Retinal pigment epithelial cell (primary cell): Measurements from ENCODE around the gene HPCAL1.

ENCODE experiments used
- DNase-seq: peaks from one replicate; pipeline ENCODE4 v3.0.0-alpha.2; 2010; ENCODE audit warnings: low read depth
- H3K4me3 ChIP-seq: 2 replicates; pipeline ENCODE4 v1.5.1; 2011; ENCODE audit warnings: mild to moderate bottlenecking, low read length, control low read depth, moderate library complexity
- TF ChIP-seq, protein P1 (sequence below): conservative IDR thresholded peaks from 2 replicates; pipeline ENCODE4 v1.5.1; 2011; ENCODE audit warnings: low read depth, low read length, control low read depth, inconsistent platforms

HPCAL1 gene

DNA sequence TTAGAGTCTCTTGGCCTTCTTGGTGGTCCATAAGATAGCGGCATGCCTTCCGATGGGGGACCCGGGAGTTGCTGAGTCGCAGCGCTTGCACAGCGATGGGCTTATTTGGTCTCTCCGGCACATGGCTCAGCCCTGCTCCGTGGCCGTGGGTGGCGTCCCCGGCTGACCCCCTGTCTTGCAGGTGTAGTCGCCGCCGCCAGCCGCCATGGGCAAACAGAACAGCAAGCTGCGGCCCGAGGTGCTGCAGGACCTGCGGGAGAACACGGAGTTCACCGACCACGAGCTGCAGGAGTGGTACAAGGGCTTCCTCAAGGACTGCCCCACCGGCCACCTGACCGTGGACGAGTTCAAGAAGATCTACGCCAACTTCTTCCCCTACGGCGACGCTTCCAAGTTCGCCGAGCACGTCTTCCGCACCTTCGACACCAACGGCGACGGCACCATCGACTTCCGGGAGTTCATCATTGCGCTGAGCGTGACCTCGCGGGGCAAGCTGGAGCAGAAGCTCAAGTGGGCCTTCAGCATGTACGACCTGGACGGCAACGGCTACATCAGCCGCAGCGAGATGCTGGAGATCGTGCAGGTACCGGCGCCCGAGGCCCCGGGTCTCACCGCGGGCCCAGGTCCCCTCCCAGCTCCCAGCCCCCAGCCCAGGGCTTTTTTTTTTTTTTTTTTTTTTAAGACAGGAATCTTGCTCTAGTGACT, 117.0 kb downstream of the HPCAL1 start:
- no peak for DNase-seq
- H3K4me3 ChIP-seq: no peak overlapping the region
- TF ChIP-seq, protein P1, sequence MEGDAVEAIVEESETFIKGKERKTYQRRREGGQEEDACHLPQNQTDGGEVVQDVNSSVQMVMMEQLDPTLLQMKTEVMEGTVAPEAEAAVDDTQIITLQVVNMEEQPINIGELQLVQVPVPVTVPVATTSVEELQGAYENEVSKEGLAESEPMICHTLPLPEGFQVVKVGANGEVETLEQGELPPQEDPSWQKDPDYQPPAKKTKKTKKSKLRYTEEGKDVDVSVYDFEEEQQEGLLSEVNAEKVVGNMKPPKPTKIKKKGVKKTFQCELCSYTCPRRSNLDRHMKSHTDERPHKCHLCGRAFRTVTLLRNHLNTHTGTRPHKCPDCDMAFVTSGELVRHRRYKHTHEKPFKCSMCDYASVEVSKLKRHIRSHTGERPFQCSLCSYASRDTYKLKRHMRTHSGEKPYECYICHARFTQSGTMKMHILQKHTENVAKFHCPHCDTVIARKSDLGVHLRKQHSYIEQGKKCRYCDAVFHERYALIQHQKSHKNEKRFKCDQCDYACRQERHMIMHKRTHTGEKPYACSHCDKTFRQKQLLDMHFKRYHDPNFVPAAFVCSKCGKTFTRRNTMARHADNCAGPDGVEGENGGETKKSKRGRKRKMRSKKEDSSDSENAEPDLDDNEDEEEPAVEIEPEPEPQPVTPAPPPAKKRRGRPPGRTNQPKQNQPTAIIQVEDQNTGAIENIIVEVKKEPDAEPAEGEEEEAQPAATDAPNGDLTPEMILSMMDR: no peak

- no peak overlapping the region for H3K4me3 ChIP-seq
- TF ChIP-seq, protein P1: no peak
Observed at GRCh38 chr2:10422251-10422650, 119.5 kb downstream of the HPCAL1 start.

DNA sequence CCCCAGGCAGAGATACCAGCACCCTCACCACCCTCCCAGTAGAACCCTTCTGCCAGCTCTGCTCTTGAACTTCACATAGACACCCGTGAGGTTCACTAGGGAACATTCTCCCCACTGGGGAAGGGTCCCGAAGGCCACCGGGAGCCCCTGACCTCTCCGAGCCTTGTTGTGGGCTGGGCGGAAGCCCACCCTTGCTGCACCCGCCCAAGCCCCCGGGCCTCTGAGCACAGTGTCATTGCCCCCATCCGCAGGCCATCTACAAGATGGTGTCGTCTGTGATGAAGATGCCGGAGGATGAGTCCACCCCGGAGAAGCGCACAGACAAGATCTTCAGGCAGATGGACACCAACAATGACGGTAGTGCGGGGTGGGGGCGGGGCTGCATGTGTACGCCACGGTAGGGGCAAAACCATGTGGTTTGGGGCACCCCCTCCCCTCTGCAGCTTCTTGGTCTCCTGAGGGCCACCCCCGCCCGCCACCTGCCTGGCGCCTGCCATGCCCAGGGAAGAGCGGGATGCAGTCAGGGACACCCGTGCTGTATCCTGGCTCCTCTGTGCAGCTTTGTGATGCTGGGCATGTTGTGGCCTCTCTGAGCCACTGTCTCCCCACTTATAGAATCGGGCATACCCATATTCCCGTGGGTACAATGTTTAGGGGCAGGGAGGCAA, 120.2 kb downstream of the HPCAL1 start:
- no peak overlapping the region for H3K4me3 ChIP-seq
- DNase-seq: no peak
- TF ChIP-seq, protein P1: no peak

More at GRCh38 chr2:10422251-10422650, 119.5 kb downstream of the HPCAL1 start:
- DNase-seq: no peak

GRCh38 chr2:10423400-10423774, 120.7 kb downstream of the HPCAL1 start:
- TF ChIP-seq, protein P1: no peak
- no peak overlapping the region for H3K4me3 ChIP-seq
- DNase-seq: no peak

GRCh38 chr2:10424051-10424450, 121.3 kb downstream of the HPCAL1 start:
- no peak overlapping the region for H3K4me3 ChIP-seq
- TF ChIP-seq, protein P1: no peak
- peak; percentile 84 for DNase-seq

DNA sequence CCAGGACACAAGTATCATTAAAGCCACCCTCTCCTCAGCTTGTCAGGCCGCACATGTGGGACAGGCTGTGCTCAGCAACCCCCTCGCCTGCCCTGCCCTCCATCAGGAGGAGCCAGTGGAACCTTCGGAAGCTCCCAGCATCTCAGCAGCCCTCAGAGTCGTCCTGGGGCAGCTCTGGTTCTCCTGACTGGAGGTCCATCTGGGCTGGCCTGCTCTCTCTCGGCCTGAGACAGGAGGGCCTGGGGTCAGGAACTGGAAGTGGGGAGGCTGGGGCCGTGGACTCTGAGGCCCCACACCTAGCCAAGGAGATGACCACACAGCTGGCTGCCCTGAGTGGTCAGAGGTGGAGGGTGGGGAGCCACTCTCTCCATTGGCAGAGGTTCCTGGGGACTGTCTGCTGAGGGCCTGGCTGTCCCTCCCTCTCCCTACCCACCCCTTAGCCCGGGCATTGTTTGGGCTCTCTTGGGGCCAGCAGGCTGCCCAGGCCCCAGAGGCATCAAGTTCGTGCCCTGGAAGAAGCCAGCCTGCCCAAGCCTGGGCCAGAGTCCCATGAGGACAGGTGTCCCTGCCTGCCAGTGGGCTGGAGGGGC, 122.3 kb downstream of the HPCAL1 start:
- TF ChIP-seq, protein P1: no peak
- H3K4me3 ChIP-seq: no peak overlapping the region
- DNase-seq: no peak
